ENCODE measurements around the gene FOXP1.
A peak's percentile ranks its signal among the peaks of the same experiment; 100 is the strongest.

FOXP1 gene

GRCh38 chr3:71109241-71109976 lies 474.1 kb downstream of the FOXP1 start:
- no peak overlapping the region for H3K4me3 ChIP-seq (ENCODE audit: low read depth, low read length)
- DNase-seq (ENCODE audit: low read depth, low spot score): peak; percentile 85
- in situ Hi-C loops (cut with HindIII; ENCODE audit: low sequenced_read_pairs): no loop called here
- no peak for TF ChIP-seq CTCF (IDR thresholded peaks at IDR 0.05; ENCODE audit: low read depth, low read length)

GRCh38 chr3:71107926-71108325 lies 475.6 kb downstream of the FOXP1 start:
- in situ Hi-C loops (cut with HindIII; ENCODE audit: low sequenced_read_pairs): no loop called here
- no peak for TF ChIP-seq CTCF (IDR thresholded peaks at IDR 0.05; ENCODE audit: low read depth, low read length)
- no peak overlapping the region for H3K4me3 ChIP-seq (ENCODE audit: low read depth, low read length)
- peak; percentile 65 for DNase-seq (ENCODE audit: low read depth, low spot score)

GRCh38 chr3:71104976-71105375 lies 478.6 kb downstream of the FOXP1 start:
- TF ChIP-seq CTCF (IDR thresholded peaks at IDR 0.05; ENCODE audit: low read depth, low read length): no peak
- in situ Hi-C loops (cut with HindIII; ENCODE audit: low sequenced_read_pairs): no loop called here
- H3K4me3 ChIP-seq (ENCODE audit: low read depth, low read length): no peak overlapping the region
- no peak for DNase-seq (ENCODE audit: low read depth, low spot score)

DNA sequence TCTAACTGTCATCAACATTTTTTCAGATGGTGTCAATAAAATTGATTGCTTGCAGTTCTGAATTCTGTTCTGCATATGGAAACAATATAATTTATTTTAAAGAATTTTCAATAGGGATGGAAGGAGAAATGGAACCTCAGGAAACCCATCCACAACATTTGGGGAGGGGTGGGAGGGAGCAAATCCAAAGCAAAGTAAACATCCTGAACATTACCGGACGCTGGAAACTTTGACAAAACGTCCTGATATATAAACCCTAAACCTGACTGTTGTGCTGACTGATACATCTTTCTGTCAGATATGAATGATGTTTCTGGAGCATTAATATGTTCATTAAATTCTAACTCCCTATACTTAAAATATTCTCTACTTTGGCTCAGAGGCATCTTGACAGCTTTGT lies 479.0 kb downstream of the FOXP1 start:
- no peak for TF ChIP-seq CTCF (IDR thresholded peaks at IDR 0.05; ENCODE audit: low read depth, low read length)
- in situ Hi-C loops (cut with HindIII; ENCODE audit: low sequenced_read_pairs): no loop called here
- no peak for DNase-seq (ENCODE audit: low read depth, low spot score)
- H3K4me3 ChIP-seq (ENCODE audit: low read depth, low read length): no peak overlapping the region

DNA sequence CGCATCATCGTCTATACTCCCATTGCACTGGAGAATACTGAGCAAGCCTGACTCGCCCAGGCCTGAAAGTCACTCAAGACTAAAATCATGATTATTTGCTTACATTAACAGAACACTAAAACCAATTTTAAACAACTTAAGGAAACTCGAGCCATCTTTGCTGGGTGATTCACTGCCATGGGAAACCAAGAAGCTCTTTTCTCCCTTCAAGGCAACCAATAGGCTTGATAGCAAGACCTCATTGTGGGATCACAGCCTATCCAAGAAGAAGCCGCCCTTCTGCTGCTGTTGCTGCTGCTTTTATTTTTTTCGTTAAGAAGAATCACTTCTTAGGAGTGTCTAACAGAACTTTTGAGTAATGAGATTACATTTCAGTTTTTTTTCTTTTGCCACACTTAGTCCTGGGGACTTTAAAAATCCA lies 479.4 kb downstream of the FOXP1 start:
- DNase-seq (ENCODE audit: low read depth, low spot score): peak; percentile 93
- no peak overlapping the region for H3K4me3 ChIP-seq (ENCODE audit: low read depth, low read length)
- no peak for TF ChIP-seq CTCF (IDR thresholded peaks at IDR 0.05; ENCODE audit: low read depth, low read length)
- in situ Hi-C loops (cut with HindIII; ENCODE audit: low sequenced_read_pairs): no loop called here

DNA sequence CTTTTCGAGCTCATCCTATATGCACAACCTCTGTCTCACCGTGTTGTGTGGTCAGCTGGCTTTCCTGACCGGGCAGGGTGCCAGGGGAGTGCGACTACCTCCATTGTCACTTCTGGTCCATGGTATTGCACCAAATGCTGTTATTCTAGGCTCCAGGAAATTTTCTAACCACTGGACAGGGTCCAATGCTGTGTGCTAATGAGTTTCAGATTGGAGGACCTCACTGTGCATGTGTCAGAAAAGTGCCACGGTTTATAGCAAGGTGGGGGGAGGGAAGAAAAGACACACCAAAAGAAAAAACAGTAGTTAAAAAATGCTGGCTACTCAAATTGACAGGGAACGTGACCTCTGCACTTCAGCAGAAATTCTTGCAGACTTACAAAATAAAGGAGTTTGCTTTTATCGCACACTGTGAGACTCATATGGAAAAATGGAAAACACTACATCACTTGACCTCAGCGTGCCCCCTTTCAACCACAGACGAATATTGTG lies 480.1 kb downstream of the FOXP1 start:
- no peak overlapping the region for H3K4me3 ChIP-seq (ENCODE audit: low read depth, low read length)
- no peak for TF ChIP-seq CTCF (IDR thresholded peaks at IDR 0.05; ENCODE audit: low read depth, low read length)
- in situ Hi-C loops (cut with HindIII; ENCODE audit: low sequenced_read_pairs): no loop called here
- DNase-seq (ENCODE audit: low read depth, low spot score): peak; percentile 81

Data from astrocyte of the spinal cord (primary cell).